Stimulated activated naive CD8-positive, alpha-beta T cell treated with anti-CD3 and anti-CD28 coated beads, Interleukin-15, Interleukin-2, amounts not matched to agents 100 ng/mL and 50 ng/mL, for 24 hours (primary cell): ENCODE results near the gene TMTC4.

Source experiments
- H3K27ac Mint-ChIP-seq: one replicate; pipeline ENCODE4 v1.8.0; 2021; ENCODE audit warnings: mild to moderate bottlenecking, mixed read lengths
- H3K27me3 Mint-ChIP-seq: one replicate; pipeline ENCODE4 v1.8.0; 2021; ENCODE audit warnings: mixed read lengths
- H3K36me3 Mint-ChIP-seq: one replicate; pipeline ENCODE4 v1.8.0; 2021; ENCODE audit warnings: low read depth, mixed read lengths
- H3K4me1 Mint-ChIP-seq: one replicate; pipeline ENCODE4 v1.8.0; 2021; ENCODE audit warnings: low read depth, mixed read lengths
- H3K4me3 Mint-ChIP-seq: one replicate; pipeline ENCODE4 v1.8.0; 2021; ENCODE audit warnings: mild to moderate bottlenecking, mixed read lengths
- H3K9me3 Mint-ChIP-seq: one replicate; pipeline ENCODE4 v1.8.0; 2021; ENCODE audit warnings: mixed read lengths

TMTC4 gene

DNA sequence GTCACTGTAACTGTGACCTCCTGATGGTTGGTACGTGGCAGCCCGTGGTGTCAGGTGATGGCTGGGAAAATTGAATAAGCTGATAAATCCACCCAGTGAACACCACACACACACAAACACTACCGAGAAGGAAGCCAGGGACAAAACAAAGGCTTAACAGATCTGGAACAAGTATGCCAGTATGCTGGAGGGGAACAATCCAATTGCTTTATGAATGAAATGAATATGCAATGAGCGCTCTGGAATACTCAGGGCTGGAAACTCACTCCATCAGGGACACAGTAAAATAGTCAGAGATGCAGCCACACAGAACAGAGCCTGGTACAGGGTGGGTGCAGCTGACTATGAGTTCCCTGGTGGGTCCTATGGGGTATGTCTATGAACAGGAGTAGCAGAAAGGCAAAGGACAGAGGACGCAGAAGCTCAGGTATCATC, 16.7 kb downstream of the TMTC4 start:
- H3K4me1 Mint-ChIP-seq, result peaks cover 19% of the 10 kb centered on the region
- H3K4me3 Mint-ChIP-seq, result no peak overlapping the region
- no peaks in the 10 kb centered on the region for H3K27me3 Mint-ChIP-seq
- no peaks in the 10 kb centered on the region for H3K9me3 Mint-ChIP-seq
- H3K36me3 Mint-ChIP-seq, result peaks cover 52% of the 10 kb centered on the region
- no peak overlapping the region for H3K27ac Mint-ChIP-seq

DNA sequence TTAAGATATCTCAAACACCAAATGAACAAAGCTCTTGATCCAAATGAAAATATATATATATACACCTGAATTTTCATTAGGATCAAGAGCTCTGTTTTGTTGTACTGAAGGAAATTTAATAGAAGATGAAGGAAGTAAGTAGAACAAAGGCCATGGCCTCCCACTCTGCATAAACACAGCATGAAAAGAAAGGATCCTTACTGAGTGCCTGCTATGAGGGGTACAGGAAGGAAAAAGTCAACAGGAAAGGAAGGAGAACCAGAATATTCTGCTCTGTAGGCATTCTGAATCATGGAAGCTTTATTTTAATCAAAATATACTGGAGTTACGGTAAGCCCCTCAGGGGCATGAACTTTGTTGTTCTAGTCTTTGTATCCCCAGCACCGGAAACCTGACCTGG, 22.1 kb downstream of the TMTC4 start:
- Mint-ChIP-seq H3K27ac (no peak overlapping the region), H3K4me3 (no peak overlapping the region), H3K4me1 (no peaks in the 10 kb centered on the region), H3K36me3 (peaks cover 35% of the 10 kb centered on the region), H3K9me3 (no peaks in the 10 kb centered on the region), H3K27me3 (no peaks in the 10 kb centered on the region)

DNA sequence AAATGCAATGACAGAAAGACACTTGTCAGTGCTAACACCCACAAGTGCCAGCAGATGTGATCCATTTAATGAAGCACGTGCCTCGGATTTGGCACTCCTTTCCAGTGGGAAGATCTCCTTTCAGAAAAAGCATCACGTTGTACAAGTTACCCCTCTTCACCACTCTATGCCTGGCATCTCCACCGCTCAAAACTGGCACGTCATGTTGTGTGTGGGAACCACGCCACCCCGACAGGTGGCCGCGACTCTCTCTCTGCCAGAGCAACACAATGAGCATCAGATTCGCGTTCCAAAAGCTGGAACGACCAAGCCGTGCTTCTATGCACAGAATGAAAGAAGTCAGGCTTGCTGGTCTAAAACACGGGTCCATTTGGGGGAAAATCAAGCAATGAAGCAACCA, 24.3 kb downstream of the TMTC4 start:
- H3K36me3 Mint-ChIP-seq, result peaks cover 21% of the 10 kb centered on the region
- no peaks in the 10 kb centered on the region for H3K4me1 Mint-ChIP-seq
- no peak overlapping the region for H3K4me3 Mint-ChIP-seq
- H3K9me3 Mint-ChIP-seq, result no peaks in the 10 kb centered on the region
- no peak overlapping the region for H3K27ac Mint-ChIP-seq
- H3K27me3 Mint-ChIP-seq, result no peaks in the 10 kb centered on the region

DNA sequence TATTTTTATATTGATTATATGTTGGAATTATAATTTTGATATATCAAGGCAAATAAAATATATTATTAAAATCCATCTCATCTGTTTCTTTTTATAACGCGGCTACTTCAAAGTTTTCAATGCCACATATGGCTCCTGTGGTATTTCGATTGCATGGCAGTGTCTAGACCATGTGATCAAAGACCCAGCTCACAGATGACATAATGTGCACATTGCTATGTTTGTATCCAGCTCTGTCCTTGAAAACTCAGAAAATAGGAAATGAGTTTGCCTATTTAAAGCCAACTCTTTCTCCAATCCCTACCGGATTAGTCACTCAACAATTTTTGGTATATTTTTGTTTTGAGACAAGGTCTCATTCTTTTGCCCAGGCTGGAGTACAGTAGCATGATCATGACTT, 26.2 kb downstream of the TMTC4 start:
- Mint-ChIP-seq H3K27me3 (no peaks in the 10 kb centered on the region), H3K4me1 (no peaks in the 10 kb centered on the region), H3K27ac (no peak overlapping the region), H3K4me3 (no peak overlapping the region), H3K9me3 (no peaks in the 10 kb centered on the region), H3K36me3 (peaks cover 21% of the 10 kb centered on the region)

DNA sequence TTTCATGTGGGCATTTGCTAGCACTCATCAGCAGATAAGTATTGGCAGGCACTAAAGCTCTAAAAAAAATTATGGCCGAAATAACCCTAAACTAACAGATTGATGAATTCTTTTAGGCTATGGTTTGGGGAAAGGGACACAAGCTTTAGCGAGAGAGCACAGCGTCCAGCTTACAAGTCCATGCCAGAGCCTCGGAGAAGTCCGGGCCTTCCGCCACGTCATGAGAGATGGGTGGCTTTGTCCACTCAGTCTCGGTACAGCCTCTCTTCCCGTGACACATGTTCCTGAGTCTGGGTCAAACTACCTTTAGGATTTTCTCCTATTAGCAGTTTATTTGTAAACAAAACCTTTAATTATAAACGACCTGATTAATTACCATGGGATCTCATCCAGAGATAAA, 27.7 kb downstream of the TMTC4 start:
- no peaks in the 10 kb centered on the region for H3K27me3 Mint-ChIP-seq
- no peak overlapping the region for H3K4me3 Mint-ChIP-seq
- H3K27ac Mint-ChIP-seq, result no peak overlapping the region
- H3K36me3 Mint-ChIP-seq, result peaks cover 14% of the 10 kb centered on the region
- H3K4me1 Mint-ChIP-seq, result no peaks in the 10 kb centered on the region
- no peaks in the 10 kb centered on the region for H3K9me3 Mint-ChIP-seq

DNA sequence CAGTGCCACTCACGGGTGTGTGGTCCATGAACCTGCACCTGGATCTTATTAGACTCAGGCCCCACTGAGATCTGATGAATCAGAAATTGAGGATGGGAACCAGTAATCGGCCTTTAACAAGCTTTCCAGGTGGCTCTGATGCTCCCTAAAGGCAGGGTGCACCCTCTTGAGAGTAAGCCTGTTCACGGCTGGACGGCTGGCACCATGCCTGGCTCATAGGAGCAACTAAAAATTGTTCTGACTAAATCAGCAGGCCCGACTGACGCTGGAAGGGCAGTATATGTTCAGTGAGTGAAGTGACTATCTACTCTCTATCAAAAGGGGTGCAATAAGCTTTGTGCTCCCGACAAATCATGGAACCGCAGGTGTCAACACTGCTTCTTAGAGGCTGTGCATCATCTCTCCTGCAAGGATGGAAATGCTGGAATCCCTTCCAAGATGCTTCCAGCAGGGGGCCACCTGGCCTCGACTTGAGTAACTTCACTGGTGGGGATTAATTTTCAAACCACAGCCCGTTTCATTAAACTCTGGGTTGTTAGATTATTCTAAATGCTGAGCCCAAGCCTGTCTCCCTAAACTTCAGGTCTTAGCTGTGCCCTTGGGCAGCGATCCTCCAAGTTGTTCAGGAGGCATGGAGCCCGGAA, 28.4 kb downstream of the TMTC4 start:
- H3K9me3 Mint-ChIP-seq, result no peaks in the 10 kb centered on the region
- H3K4me3 Mint-ChIP-seq, result no peak overlapping the region
- H3K36me3 Mint-ChIP-seq, result peaks cover 17% of the 10 kb centered on the region
- no peak overlapping the region for H3K27ac Mint-ChIP-seq
- no peaks in the 10 kb centered on the region for H3K4me1 Mint-ChIP-seq
- no peaks in the 10 kb centered on the region for H3K27me3 Mint-ChIP-seq

DNA sequence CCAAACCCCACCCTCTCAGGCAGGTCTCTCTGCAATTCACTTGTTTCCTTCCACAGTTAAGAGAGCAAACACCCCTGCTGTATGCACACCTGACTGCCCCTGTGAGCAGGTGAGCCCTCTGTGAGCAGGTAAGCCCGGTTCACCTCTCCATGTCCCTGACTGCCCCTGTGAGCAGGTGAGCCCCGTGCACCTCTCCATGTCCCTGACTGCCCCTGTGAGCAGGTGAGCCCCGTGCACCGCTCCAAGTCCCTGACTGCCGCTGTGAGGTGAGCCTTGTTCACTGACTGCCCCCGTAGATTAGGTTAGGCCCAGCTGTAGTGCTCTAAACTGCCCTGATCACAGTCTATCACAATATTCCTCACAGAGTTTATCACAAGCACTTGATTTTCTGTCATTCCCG, 29.2 kb downstream of the TMTC4 start:
- Mint-ChIP-seq H3K4me3 (no peak overlapping the region), H3K4me1 (no peaks in the 10 kb centered on the region), H3K27me3 (no peaks in the 10 kb centered on the region), H3K9me3 (no peaks in the 10 kb centered on the region), H3K36me3 (peaks cover 22% of the 10 kb centered on the region), H3K27ac (no peak overlapping the region)

DNA sequence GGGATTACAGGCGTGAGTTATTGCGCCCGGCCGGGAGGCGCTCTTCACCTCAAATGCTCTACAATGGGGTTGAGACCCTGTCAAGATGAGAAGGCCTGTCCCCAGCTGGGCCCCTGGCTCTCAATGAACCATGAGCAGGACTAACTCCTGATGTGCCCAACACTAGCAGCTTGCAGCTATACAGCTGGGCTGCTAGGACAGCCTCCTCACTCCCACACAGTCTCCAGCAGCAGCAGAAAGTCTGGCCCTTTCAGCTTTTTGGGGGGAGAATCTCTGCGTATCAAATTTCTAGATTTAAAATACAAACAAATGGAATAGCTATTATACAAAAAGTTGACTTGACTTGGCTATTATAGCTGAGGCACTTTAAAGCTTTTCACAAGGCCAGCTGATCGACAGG, 30.2 kb downstream of the TMTC4 start:
- H3K27ac Mint-ChIP-seq, result no peak overlapping the region

DNA sequence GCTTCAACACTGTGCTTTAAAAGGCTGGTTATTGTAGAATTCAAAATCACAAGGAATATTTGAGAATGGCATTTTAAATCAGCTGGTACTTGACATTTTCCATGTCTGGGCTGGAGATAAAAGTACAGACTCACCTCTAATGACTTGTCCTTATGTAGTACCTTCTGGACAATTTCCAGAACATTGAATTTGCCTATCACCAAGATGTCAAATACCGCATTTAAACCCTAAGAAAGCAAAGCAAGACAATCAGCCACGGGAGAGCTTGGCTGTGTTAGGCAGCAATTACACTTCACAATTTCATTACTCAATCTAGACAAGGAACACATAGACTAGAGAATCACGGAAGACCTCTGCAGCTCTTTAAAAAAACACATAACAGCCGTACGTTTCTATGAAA, 36.8 kb downstream of the TMTC4 start:
- H3K4me1 Mint-ChIP-seq, result no peaks in the 10 kb centered on the region
- no peaks in the 10 kb centered on the region for H3K9me3 Mint-ChIP-seq
- no peak overlapping the region for H3K27ac Mint-ChIP-seq
- no peaks in the 10 kb centered on the region for H3K27me3 Mint-ChIP-seq
- no peak overlapping the region for H3K4me3 Mint-ChIP-seq
- peaks cover 40% of the 10 kb centered on the region for H3K36me3 Mint-ChIP-seq

More for the DNA sequence above, 30.2 kb downstream of the TMTC4 start:
- no peaks in the 10 kb centered on the region for H3K4me1 Mint-ChIP-seq
- H3K4me3 Mint-ChIP-seq, result no peak overlapping the region
- peaks cover 22% of the 10 kb centered on the region for H3K36me3 Mint-ChIP-seq
- no peaks in the 10 kb centered on the region for H3K27me3 Mint-ChIP-seq
- H3K9me3 Mint-ChIP-seq, result no peaks in the 10 kb centered on the region

DNA sequence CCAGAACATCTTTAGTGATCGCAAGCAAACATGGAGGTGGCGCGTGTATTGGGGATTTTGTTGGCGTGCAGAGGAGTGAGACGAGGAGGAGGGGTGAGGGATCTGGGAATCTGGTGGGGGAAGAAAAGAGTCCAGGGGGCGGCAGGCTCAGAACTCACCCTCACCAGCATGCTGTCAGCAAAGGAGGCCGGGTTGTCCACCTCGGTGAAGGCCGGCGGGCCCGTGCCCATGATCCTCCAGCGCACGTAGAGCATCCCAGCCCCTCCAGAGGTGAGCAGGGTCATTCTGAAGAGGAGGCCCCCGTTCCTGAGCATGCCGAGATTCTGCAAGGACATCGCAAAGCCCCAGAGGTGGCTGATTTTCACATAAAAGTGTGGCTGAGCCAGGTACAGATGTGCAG, 37.2 kb downstream of the TMTC4 start:
- no peak overlapping the region for H3K4me3 Mint-ChIP-seq
- H3K9me3 Mint-ChIP-seq, result no peaks in the 10 kb centered on the region
- H3K27me3 Mint-ChIP-seq, result no peaks in the 10 kb centered on the region
- peaks cover 40% of the 10 kb centered on the region for H3K36me3 Mint-ChIP-seq
- no peak overlapping the region for H3K27ac Mint-ChIP-seq
- no peaks in the 10 kb centered on the region for H3K4me1 Mint-ChIP-seq

DNA sequence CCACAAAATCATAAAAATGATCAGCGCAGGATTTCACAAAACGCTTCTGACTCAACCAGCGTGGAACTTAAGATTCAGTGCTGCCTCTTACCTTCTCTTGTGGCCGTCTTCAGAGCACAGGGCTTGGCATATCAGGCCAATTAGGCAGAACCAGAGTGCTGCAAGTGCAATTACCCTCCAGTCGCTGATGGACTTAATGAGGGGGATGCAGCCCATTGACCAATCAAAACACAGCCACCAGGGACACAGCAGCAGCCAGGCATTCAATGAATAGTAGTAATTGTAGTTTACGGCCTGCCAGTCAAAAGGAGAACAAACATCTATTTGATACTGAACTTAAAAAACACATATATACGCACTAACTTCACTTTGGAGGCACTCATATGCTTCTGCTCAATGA, 38.2 kb downstream of the TMTC4 start:
- Mint-ChIP-seq H3K27me3 (no peaks in the 10 kb centered on the region), H3K9me3 (no peaks in the 10 kb centered on the region), H3K4me3 (no peak overlapping the region), H3K27ac (no peak overlapping the region), H3K36me3 (peaks cover 40% of the 10 kb centered on the region), H3K4me1 (no peaks in the 10 kb centered on the region)

DNA sequence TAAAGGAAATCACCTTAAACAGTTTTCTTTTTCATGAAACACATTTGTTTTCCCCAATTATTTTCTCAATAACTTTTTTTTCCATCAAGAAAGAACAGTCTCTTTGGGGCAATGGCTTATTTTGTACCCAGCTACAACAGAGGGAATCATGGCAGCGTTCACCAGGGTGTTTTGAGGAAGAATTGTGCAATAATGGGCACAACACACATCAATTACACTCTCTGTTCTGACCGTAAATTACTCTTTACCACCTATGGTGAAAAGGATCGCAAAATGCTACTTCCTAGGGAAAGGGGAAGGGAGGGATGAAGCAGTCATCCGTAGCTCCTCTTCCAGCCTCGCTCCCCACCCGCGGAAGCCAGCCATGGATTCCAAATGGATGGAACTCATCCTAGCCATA, 38.6 kb downstream of the TMTC4 start:
- Mint-ChIP-seq H3K4me1 (no peaks in the 10 kb centered on the region), H3K9me3 (no peaks in the 10 kb centered on the region), H3K4me3 (no peak overlapping the region), H3K27me3 (no peaks in the 10 kb centered on the region), H3K36me3 (peaks cover 37% of the 10 kb centered on the region), H3K27ac (no peak overlapping the region)

DNA sequence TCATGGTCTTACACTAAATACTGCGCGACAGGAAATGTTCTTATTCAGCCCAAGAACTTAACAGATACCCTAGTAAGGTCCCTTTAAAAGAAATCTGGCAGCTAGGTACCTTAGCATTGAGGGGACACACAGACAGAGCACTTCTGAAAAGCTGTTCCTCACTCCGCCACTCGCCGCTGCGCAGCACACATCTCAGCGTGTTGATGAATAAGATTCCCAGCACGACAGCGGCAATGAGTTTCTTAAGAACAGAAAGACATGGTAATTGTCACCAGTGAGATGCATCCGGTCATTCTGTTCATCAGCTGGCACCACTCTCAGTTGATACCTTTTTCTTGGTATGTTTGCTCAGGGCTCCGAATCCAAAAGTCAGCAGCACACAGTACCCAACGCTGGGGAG, 39.9 kb downstream of the TMTC4 start:
- Mint-ChIP-seq H3K9me3 (no peaks in the 10 kb centered on the region), H3K4me3 (no peak overlapping the region), H3K4me1 (no peaks in the 10 kb centered on the region), H3K36me3 (peaks cover 38% of the 10 kb centered on the region), H3K27ac (no peak overlapping the region), H3K27me3 (no peaks in the 10 kb centered on the region)

DNA sequence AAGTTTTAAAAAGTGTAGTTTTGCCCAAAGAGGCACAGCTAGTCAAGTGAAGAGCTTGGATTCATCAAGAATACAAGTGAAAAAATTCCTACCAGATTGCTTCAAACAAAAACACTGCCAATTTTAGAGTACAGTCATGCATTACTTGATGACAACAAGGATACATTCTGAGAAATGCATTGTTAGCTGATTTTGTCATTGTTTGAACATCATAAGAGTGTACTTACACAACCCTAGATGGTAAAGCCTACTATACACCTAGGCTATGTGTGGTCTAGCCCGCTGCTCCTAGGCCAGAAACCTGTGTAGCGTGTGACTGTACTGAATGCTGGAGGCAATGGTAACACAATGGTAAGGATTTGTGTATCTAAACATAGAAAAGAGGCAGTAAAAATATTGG, 41.1 kb downstream of the TMTC4 start:
- Mint-ChIP-seq H3K36me3 (peaks cover 50% of the 10 kb centered on the region), H3K9me3 (no peaks in the 10 kb centered on the region), H3K27me3 (no peaks in the 10 kb centered on the region), H3K27ac (no peak overlapping the region), H3K4me3 (no peak overlapping the region), H3K4me1 (no peaks in the 10 kb centered on the region)

DNA sequence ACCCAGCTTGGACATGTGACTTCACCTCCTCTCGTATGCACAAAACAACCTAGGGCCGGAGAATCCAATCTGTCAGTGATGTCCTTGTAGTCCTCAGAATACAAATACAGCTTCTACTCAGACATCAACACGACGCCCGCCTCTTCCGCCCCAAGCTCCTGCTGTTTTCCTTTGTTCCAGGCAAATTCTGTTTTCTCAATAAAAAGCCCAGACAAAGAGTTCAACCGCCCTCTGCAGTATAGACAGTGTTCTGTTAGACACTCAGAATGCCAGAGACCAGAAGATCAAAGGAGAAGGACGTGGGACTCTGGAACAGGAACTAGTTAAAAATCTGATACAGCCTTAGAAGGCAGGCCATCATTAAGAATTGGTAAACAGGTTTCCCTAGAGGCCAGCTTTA, 44.0 kb downstream of the TMTC4 start:
- H3K27me3 Mint-ChIP-seq, result no peaks in the 10 kb centered on the region
- H3K4me3 Mint-ChIP-seq, result no peak overlapping the region
- no peaks in the 10 kb centered on the region for H3K4me1 Mint-ChIP-seq
- no peak overlapping the region for H3K27ac Mint-ChIP-seq
- no peaks in the 10 kb centered on the region for H3K9me3 Mint-ChIP-seq
- H3K36me3 Mint-ChIP-seq, result peaks cover 56% of the 10 kb centered on the region

DNA sequence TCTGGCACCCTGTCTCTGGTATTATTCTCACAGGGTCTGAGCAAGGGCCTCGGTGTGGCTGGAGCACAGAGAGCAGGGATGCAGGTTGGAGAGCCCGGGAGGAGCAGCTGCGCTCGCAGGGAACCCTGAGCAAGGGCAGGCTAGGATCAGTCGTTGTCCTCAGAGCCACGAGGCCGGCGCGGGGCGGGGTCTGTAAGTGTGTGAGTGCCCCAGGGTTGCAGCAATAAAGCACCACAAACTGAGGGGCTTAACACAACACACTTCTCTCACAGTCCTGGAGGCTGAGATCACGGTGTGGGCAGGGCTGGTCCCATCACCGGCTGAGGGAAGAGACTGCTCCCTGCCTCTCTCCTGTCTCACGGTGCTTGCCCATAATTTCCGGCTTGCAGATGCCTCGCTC, 47.5 kb downstream of the TMTC4 start:
- Mint-ChIP-seq H3K4me3 (no peak overlapping the region), H3K4me1 (no peaks in the 10 kb centered on the region), H3K36me3 (peaks cover 63% of the 10 kb centered on the region), H3K27ac (no peak overlapping the region), H3K27me3 (no peaks in the 10 kb centered on the region), H3K9me3 (no peaks in the 10 kb centered on the region)
